Measurements from ENCODE around the gene GPX7.

DNA sequence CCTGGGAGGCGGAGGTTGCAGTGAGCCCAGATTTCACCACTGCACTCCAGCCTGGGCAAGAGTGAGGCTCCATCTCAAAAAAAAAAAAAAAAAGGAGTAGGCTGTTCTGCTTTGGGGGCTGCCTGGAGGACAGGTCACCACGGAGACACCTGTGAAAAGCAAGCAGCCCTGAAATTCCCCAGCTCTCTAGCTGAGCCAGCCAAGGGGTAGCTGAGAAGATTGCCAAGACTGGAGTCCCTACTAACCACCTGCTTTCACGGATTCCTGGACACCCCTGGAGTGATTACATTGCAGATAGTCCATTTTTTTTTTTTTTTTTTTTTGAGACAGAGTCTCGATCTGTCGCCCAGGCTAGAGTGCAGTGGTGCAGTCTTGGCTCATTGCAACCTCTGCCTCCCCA, 12.5 kb downstream of the GPX7 start:
- TF ChIP-seq CTCF (IDR thresholded peaks at IDR 0.05) (no peak), POLR2AphosphoS5 (IDR thresholded peaks at IDR 0.05) (no peak), POLR2A (IDR thresholded peaks at IDR 0.05) (no peak)

Measured in sigmoid colon (tissue), 4 donors.